ENCODE results near the gene POLE2. TPM values are rescaled to one million over a fixed set of nuclear protein-coding genes. Genes with fewer than 3 reads are reported as not detected.
"Not testable (repeated sequence)": the region's sequence is repeated elsewhere in the genome, so short reads cannot be mapped to it uniquely, and the experiment has no call there.

POLE2 gene
- total and polyA plus RNA-seq, 4 donors: 2.2 to 15.6 (median 3.7) TPM

GRCh38 chr14:49659526-49660455, 28.2 kb downstream of the POLE2 start:
- 75 to 81% methylated on average over 2 of the region's 2 CpGs for WGBS, 2 donors
- ATAC-seq (ENCODE audit: insufficient read depth, low FRiP score): no peak
- Histone ChIP-seq H3K27ac (ENCODE audit: low read depth in 1 of 2, low read length in 1 of 2) (no peak overlapping the region), H3K27me3 (ENCODE audit: control insufficient read depth in 3 of 3, insufficient read depth in 3 of 3, low read length in 2 of 3) (no peaks in the 10 kb centered on the region), H3K4me3 (no peak overlapping the region), H3K9ac (ENCODE audit: insufficient read depth in 1 of 2, low read length in 2 of 2) (no peak overlapping the region), H3K36me3 (ENCODE audit: control insufficient read depth in 4 of 4, insufficient read depth in 4 of 4, low read length in 4 of 4) (peaks cover 0 to 5% (median 0%) of the 10 kb centered on the region in 4 donors), H3K9me3 (ENCODE audit: control insufficient read depth in 4 of 4, insufficient read depth in 3 of 4, low read length in 3 of 4) (no peaks in the 10 kb centered on the region), H3K4me1 (ENCODE audit: control insufficient read depth in 5 of 5, insufficient read depth in 5 of 5, low read length in 5 of 5) (peaks cover 0 to 2% (median 0%) of the 10 kb centered on the region in 5 donors)
- no peak for DNase-seq
- no peak for TF ChIP-seq CTCF (IDR thresholded peaks at IDR 0.05; ENCODE audit: control extremely low read depth, extremely low read depth)

- DNase-seq; H3K9ac ChIP-seq (ENCODE audit: insufficient read depth in 1 of 2, low read length in 2 of 2); ATAC-seq (ENCODE audit: insufficient read depth, low FRiP score); H3K27ac ChIP-seq (ENCODE audit: low read depth in 1 of 2, low read length in 1 of 2); H3K27me3 ChIP-seq (ENCODE audit: control insufficient read depth in 3 of 3, insufficient read depth in 3 of 3, low read length in 2 of 3); H3K9me3 ChIP-seq (ENCODE audit: control insufficient read depth in 4 of 4, insufficient read depth in 3 of 4, low read length in 3 of 4); H3K4me1 ChIP-seq (ENCODE audit: control insufficient read depth in 5 of 5, insufficient read depth in 5 of 5, low read length in 5 of 5); H3K4me3 ChIP-seq: not testable (repeated sequence)
- WGBS, 2 donors: 96 to 98% methylated on average over 6 of the region's 6 CpGs
- peaks cover 0 to 11% (median 0%) of the 10 kb centered on the region in 4 donors for H3K36me3 ChIP-seq (ENCODE audit: control insufficient read depth in 4 of 4, insufficient read depth in 4 of 4, low read length in 4 of 4)
These were observed 30.5 kb downstream of the POLE2 start for GRCh38 chr14:49657500-49657899.

GRCh38 chr14:49654511-49654910, 33.5 kb downstream of the POLE2 start:
- WGBS, 2 donors: 97 to 99% methylated on average over 3 of the region's 3 CpGs
- H3K9ac ChIP-seq (ENCODE audit: insufficient read depth in 1 of 2, low read length in 2 of 2): no peak overlapping the region
- no peaks in the 10 kb centered on the region for H3K9me3 ChIP-seq (ENCODE audit: control insufficient read depth in 4 of 4, insufficient read depth in 3 of 4, low read length in 3 of 4)
- peaks cover 0 to 16% (median 1%) of the 10 kb centered on the region in 4 donors for H3K36me3 ChIP-seq (ENCODE audit: control insufficient read depth in 4 of 4, insufficient read depth in 4 of 4, low read length in 4 of 4)
- no peaks in the 10 kb centered on the region for H3K4me1 ChIP-seq (ENCODE audit: control insufficient read depth in 5 of 5, insufficient read depth in 5 of 5, low read length in 5 of 5)
- ATAC-seq (ENCODE audit: insufficient read depth, low FRiP score): no peak
- H3K27me3 ChIP-seq (ENCODE audit: control insufficient read depth in 3 of 3, insufficient read depth in 3 of 3, low read length in 2 of 3): no peaks in the 10 kb centered on the region
- no peak for TF ChIP-seq CTCF (IDR thresholded peaks at IDR 0.05; ENCODE audit: control extremely low read depth, extremely low read depth)
- H3K4me3 ChIP-seq: no peak overlapping the region
- no peak overlapping the region for H3K27ac ChIP-seq (ENCODE audit: low read depth in 1 of 2, low read length in 1 of 2)
- DNase-seq: no peak

- Histone ChIP-seq H3K27me3 (ENCODE audit: control insufficient read depth in 3 of 3, insufficient read depth in 3 of 3, low read length in 2 of 3) (no peaks in the 10 kb centered on the region), H3K27ac (ENCODE audit: low read depth in 1 of 2, low read length in 1 of 2) (no peak overlapping the region), H3K4me3 (no peak overlapping the region), H3K4me1 (ENCODE audit: control insufficient read depth in 5 of 5, insufficient read depth in 5 of 5, low read length in 5 of 5) (no peaks in the 10 kb centered on the region), H3K9me3 (ENCODE audit: control insufficient read depth in 4 of 4, insufficient read depth in 3 of 4, low read length in 3 of 4) (no peaks in the 10 kb centered on the region), H3K9ac (ENCODE audit: insufficient read depth in 1 of 2, low read length in 2 of 2) (no peak overlapping the region), H3K36me3 (ENCODE audit: control insufficient read depth in 4 of 4, insufficient read depth in 4 of 4, low read length in 4 of 4) (peaks cover 0 to 15% (median 1%) of the 10 kb centered on the region in 4 donors)
- no peak for TF ChIP-seq CTCF (IDR thresholded peaks at IDR 0.05; ENCODE audit: control extremely low read depth, extremely low read depth)
- WGBS, 2 donors: 97 to 98% methylated on average over 6 of the region's 6 CpGs
- ATAC-seq (ENCODE audit: insufficient read depth, low FRiP score): no peak
- no peak for DNase-seq
These were observed 34.5 kb downstream of the POLE2 start for GRCh38 chr14:49653508-49653907.

Data from lung (tissue), 12 donors.